Activated B cell treated with CpG ODN at 0.5 μM for 24 hours (primary cell): ENCODE results near the gene MYO5B. TPM values are rescaled to one million over a fixed set of nuclear protein-coding genes. Genes with fewer than 3 reads are reported as not detected.

Experiments
- ATAC-seq: fragments of 200-7000 bp; cut with Tn5 transposase; one replicate; pipeline ENCODE4 v1.10.0; 2021; ENCODE audit warnings: low read depth, mild to moderate bottlenecking, moderate library complexity
- CTCF ChIA-PET: fragments of 350-600 bp; sonication (Branson Sonifier 250); formaldehyde crosslinking; loops from one replicate; lab custom pipeline; 2021; ENCODE audit warnings: antibody characterized with exemption; lab: Charles Lee
- POLR2A ChIA-PET: fragments of 350-600 bp; sonication (Branson Sonifier 250); formaldehyde crosslinking; loops from one replicate; lab custom pipeline; 2021; ENCODE audit warnings: antibody characterized with exemption; lab: Charles Lee
- DNase-seq: peaks from one replicate; pipeline ENCODE4 v3.0.0; 2022
- H3K27ac Mint-ChIP-seq: one replicate; pipeline ENCODE4 v1.8.0; 2020; ENCODE audit warnings: mixed read lengths
- H3K27me3 Mint-ChIP-seq: one replicate; pipeline ENCODE4 v1.8.0; 2021; ENCODE audit warnings: mixed read lengths
- H3K36me3 Mint-ChIP-seq: one replicate; pipeline ENCODE4 v1.8.0; 2021; ENCODE audit warnings: low read depth, mixed read lengths
- H3K4me1 Mint-ChIP-seq: one replicate; pipeline ENCODE4 v1.8.0; 2021; ENCODE audit warnings: mixed read lengths
- H3K4me3 Mint-ChIP-seq: one replicate; pipeline ENCODE4 v1.8.0; 2020; ENCODE audit warnings: mild to moderate bottlenecking, mixed read lengths
- H3K9me3 Mint-ChIP-seq: one replicate; pipeline ENCODE4 v1.8.0; 2020; ENCODE audit warnings: mixed read lengths
- intact Hi-C: fragments of 100-400 bp; cut with micrococcal nuclease; formaldehyde crosslinking; loops from one replicate; pipeline ENCODE4 v1.15.1; 2024
- total RNA-seq: library from RNA; stranded (reverse); gene quantifications from 2 replicates; pipeline ENCODE4 v1.2.3, GENCODE V29; 2022
- TF ChIP-seq, protein P1 (sequence below): fragments of 200-600 bp; IDR thresholded peaks from one replicate; pipeline ENCODE4 v1.8.0; 2022; ENCODE audit warnings: antibody characterized with exemption, mild to moderate bottlenecking

MYO5B gene
- total RNA-seq, 1 donor from 2014 or later: 0.49 TPM

DNA sequence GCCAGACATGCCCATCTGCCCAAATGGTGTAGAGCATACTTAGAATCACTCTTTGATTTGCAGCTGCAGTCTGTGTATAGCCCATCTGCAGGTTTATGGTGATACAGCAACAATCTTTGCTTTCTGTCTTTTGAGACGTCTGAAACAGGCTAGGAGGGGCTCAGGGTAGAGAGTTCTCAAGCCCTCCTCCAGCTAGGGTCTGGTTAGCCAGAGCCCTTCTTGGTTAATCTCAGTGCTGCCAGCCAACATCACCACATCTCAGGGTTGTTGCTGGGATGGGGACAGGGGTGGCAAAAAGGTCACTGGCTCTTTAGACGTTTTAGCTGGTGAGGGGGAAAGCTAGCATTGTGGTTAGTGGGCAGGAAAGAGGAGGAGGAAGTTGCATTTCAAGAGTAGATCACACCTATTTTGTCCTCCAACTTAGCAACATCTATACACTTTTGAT lies 245.0 kb downstream of the MYO5B start:
- DNase-seq: no peak
- no peaks in the 10 kb centered on the region for H3K36me3 Mint-ChIP-seq
- POLR2A ChIA-PET: no interaction called here
- intact Hi-C loops: no loop called here
- H3K27me3 Mint-ChIP-seq: peaks cover 16% of the 10 kb centered on the region
- H3K27ac Mint-ChIP-seq: no peak overlapping the region
- no peak overlapping the region for H3K4me3 Mint-ChIP-seq
- H3K4me1 Mint-ChIP-seq: peaks cover 10% of the 10 kb centered on the region
- TF ChIP-seq, protein P1, sequence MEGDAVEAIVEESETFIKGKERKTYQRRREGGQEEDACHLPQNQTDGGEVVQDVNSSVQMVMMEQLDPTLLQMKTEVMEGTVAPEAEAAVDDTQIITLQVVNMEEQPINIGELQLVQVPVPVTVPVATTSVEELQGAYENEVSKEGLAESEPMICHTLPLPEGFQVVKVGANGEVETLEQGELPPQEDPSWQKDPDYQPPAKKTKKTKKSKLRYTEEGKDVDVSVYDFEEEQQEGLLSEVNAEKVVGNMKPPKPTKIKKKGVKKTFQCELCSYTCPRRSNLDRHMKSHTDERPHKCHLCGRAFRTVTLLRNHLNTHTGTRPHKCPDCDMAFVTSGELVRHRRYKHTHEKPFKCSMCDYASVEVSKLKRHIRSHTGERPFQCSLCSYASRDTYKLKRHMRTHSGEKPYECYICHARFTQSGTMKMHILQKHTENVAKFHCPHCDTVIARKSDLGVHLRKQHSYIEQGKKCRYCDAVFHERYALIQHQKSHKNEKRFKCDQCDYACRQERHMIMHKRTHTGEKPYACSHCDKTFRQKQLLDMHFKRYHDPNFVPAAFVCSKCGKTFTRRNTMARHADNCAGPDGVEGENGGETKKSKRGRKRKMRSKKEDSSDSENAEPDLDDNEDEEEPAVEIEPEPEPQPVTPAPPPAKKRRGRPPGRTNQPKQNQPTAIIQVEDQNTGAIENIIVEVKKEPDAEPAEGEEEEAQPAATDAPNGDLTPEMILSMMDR: no peak
- H3K9me3 Mint-ChIP-seq: no peaks in the 10 kb centered on the region
- CTCF ChIA-PET: no interaction called here
- ATAC-seq: no peak

DNA sequence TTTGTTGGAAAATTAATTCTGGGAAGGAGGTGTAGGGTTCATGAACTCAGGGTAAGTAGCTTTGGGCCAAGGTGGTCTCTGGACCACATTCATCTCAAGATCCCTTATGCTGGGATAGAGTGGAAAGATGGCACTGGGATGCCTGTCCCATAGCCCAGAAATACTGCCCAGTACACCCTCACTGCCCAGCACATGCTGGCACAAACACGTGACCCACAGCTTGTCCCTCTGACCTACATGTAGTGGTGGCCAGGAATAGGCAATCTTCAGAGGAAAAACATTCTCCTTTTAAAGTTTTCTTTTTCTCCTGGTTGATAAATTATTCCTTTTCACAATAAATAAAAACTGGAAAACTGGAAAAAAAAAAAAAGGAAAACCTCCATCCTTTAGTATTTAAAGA lies 246.0 kb downstream of the MYO5B start:
- Mint-ChIP-seq H3K27me3 (peaks cover 19% of the 10 kb centered on the region), H3K36me3 (no peaks in the 10 kb centered on the region), H3K4me1 (peaks cover 10% of the 10 kb centered on the region), H3K4me3 (no peak overlapping the region), H3K27ac (no peak overlapping the region), H3K9me3 (no peaks in the 10 kb centered on the region)
- intact Hi-C loops: no loop called here
- CTCF ChIA-PET: no interaction called here
- ATAC-seq (no peak), DNase-seq (no peak)
- POLR2A ChIA-PET: no interaction called here
- TF ChIP-seq, protein P1: no peak

DNA sequence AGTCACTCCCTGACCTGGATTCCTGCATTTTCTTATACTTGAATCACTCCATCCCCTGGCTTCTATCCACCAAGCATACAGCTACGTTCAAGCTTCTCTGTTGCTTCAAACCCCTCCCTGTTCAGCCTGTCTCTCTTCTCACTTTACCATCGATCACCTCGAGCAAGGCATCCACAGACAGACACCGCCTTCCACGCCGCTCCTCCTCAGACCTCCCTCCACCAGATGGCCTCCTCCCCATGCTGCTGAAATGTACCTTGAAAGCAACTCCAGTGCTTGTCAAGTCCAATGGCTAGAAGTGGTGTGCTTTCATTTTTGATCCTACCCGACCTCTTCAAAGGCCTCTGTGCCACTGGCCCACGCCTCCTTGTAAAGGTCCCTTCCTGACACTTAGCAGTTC lies 250.3 kb downstream of the MYO5B start:
- CTCF ChIA-PET: no interaction called here
- ATAC-seq (no peak), DNase-seq (no peak)
- H3K27me3 Mint-ChIP-seq: peaks cover 12% of the 10 kb centered on the region
- H3K4me3 Mint-ChIP-seq: no peak overlapping the region
- H3K9me3 Mint-ChIP-seq: no peaks in the 10 kb centered on the region
- no peak overlapping the region for H3K27ac Mint-ChIP-seq
- H3K36me3 Mint-ChIP-seq: no peaks in the 10 kb centered on the region
- H3K4me1 Mint-ChIP-seq: no peaks in the 10 kb centered on the region
- TF ChIP-seq, protein P1: no peak
- intact Hi-C loops: no loop called here
- POLR2A ChIA-PET: no interaction called here

DNA sequence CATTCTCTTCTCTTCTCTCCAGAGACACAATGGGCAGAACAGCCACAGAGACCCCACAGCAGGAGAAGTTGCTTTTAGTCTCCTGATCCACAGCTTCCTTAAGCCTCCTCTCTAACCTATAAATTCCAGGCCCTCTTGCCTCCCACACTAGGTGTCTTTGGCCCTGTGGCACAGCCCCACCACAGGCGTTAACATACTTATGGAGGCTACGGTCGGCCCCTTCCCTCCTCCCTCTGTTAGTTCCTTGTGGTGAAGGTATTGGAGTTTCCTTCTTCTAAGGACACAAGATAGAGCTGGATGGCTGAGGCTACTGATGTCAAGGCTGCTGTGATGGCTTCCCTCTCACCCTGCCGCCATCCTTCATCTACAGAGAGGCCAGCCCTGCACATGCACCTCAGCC lies 258.1 kb downstream of the MYO5B start:
- DNase-seq: no peak
- no peaks in the 10 kb centered on the region for H3K36me3 Mint-ChIP-seq
- intact Hi-C loops: no loop called here
- no peak overlapping the region for H3K27ac Mint-ChIP-seq
- TF ChIP-seq, protein P1: no peak
- no peak for ATAC-seq
- H3K4me3 Mint-ChIP-seq: no peak overlapping the region
- ChIA-PET POLR2A (no interaction called here), CTCF (no interaction called here)
- no peaks in the 10 kb centered on the region for H3K9me3 Mint-ChIP-seq
- H3K27me3 Mint-ChIP-seq: peaks cover 2% of the 10 kb centered on the region
- H3K4me1 Mint-ChIP-seq: peaks cover 9% of the 10 kb centered on the region

DNA sequence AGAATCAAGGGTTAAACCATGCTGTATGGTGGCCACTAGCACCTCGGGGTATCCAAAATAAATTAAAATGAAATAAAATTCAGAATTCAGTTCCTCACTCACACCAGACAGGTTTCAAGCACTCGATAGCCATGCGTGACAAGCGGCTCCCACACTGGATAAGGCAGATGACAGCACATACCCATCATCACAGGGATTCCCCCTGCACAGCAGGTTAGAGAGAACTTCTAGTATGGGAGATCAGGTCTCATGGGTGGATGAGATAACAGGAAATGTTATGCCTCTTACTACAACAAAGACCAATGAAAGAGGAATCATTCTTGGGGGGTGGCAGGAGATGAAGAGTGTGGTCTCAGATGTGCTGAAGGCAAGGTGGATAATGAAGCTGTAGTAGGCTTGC lies 259.7 kb downstream of the MYO5B start:
- intact Hi-C loops: no loop called here
- Mint-ChIP-seq H3K27ac (no peak overlapping the region), H3K9me3 (no peaks in the 10 kb centered on the region), H3K27me3 (peaks cover 2% of the 10 kb centered on the region), H3K4me1 (peaks cover 9% of the 10 kb centered on the region), H3K4me3 (no peak overlapping the region), H3K36me3 (no peaks in the 10 kb centered on the region)
- TF ChIP-seq, protein P1: no peak
- ChIA-PET POLR2A (no interaction called here), CTCF (no interaction called here)
- ATAC-seq: no peak
- DNase-seq: no peak
